Uterus (tissue), 2 donors: ENCODE data around the gene TMEM42.

Source experiments
- POLR2A ChIP-seq, 2 donors: fragments of 450-650 bp; IDR thresholded peaks; one replicate each; pipeline ENCODE4 v1.6.1; 2016; ENCODE audit warnings: antibody characterized with exemption in 2 of 2, mild to moderate bottlenecking in 1 of 2, moderate library complexity in 1 of 2
- TF ChIP-seq, protein P1 (sequence below), 4 experiments: fragments of 200-600 bp in 2 of 4; fragments of 450-650 bp in 2 of 4; sonication (generic) in 2 of 4; IDR thresholded peaks; one replicate each; pipeline ENCODE4 v1.5.1; 2016 to 2019; ENCODE audit warnings: antibody characterized with exemption in 4 of 4, mild to moderate bottlenecking in 2 of 4, moderate library complexity in 1 of 4

DNA sequence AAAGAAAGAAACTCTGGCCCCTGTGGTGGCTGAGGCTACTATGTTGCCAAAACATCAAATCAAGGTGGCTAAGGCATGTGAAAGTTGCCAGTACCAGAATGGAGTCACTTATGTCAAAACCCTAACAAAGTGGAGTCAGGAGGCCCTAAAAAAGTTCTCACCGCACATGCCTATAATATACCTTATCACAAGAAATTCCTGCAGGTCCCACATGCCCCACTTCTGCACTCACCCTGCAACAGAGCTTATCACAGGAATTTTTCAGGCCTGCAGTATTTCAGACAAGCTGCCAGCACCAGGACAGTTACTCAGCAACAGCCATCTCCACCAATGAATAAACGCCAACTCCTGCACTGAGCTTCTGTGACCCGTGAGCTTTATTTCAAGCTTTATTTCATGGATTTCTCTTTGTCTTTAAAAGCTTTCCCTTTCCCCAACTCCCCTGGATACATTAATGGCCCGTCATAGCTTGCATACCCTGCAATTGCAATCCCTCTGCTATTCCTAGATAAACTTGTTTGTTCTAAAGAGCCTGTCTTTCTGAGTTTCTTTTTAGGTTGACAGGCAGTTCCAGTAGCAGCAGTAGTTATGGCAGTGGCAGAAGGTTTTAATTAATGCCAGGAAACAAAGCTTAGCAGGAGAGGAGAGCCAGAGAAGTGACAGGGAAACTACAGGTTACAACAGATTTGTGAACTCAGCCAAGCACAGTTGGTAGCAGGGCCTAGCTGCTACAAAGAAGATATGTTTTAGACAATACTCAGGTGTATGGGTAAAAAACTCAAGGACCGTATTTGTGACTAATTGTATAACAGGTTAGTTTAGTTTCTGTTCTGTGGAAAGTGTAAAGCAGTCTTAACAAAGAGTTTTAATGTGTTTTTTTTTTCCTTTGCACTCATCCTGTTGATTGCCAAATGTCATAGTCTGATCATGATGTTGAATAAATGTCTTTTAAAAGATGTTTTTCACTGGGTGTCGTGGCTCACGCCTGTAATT lies 15.9 kb upstream of the TMEM42 start:
- TF ChIP-seq, protein P1, sequence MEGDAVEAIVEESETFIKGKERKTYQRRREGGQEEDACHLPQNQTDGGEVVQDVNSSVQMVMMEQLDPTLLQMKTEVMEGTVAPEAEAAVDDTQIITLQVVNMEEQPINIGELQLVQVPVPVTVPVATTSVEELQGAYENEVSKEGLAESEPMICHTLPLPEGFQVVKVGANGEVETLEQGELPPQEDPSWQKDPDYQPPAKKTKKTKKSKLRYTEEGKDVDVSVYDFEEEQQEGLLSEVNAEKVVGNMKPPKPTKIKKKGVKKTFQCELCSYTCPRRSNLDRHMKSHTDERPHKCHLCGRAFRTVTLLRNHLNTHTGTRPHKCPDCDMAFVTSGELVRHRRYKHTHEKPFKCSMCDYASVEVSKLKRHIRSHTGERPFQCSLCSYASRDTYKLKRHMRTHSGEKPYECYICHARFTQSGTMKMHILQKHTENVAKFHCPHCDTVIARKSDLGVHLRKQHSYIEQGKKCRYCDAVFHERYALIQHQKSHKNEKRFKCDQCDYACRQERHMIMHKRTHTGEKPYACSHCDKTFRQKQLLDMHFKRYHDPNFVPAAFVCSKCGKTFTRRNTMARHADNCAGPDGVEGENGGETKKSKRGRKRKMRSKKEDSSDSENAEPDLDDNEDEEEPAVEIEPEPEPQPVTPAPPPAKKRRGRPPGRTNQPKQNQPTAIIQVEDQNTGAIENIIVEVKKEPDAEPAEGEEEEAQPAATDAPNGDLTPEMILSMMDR (IDR thresholded peaks at IDR 0.05), result no peak
- TF ChIP-seq POLR2A (IDR thresholded peaks at IDR 0.05), result no peak
